Measurements from ENCODE around the gene AURKAIP1. TPM values are rescaled to one million over a fixed set of nuclear protein-coding genes. Genes with fewer than 3 reads are reported as not detected.

The AURKAIP1 gene
- total and polyA plus RNA-seq, 2 of the 13 experiments (the other 11 are each of a cell fraction or from before 2014, with no cell fraction given): 69.5 to 175 TPM

DNA sequence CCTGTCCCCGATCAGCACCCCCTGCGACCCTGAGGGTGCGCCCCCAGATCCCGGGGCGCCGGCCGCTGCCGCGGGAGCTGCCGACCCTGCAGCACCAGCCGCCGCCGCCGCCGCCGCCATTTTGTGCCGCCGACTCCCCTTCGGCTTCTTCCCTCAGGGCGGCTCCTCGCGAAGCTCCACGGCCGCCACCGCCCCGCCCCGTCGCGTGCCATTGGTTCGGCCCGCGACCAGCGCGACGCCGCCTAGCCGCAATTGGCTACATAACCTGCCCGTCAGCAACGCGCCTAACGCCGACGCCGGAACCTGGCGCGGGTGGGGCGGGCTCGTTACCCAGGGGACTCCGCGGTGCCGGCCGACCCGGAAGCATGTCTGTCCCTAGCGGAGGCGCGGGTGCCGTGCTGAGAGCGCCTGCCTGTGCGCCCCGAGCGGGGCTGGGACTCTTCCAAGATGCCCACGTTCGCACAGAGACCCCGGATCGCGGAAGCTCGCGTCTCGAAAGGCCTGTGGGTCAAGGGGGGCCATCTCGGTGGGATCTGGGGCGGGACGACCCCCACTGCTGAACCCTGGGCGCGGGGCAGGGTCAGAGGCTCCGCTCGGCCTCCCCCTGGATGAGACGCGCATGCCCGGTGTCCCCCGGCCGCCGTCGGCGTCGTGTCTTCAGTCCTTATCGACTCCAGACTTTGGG is 24.3 kb upstream of the AURKAIP1 start, which contains the start of gene CCNL2 (continued):
- TF ChIP-seq, protein P1, sequence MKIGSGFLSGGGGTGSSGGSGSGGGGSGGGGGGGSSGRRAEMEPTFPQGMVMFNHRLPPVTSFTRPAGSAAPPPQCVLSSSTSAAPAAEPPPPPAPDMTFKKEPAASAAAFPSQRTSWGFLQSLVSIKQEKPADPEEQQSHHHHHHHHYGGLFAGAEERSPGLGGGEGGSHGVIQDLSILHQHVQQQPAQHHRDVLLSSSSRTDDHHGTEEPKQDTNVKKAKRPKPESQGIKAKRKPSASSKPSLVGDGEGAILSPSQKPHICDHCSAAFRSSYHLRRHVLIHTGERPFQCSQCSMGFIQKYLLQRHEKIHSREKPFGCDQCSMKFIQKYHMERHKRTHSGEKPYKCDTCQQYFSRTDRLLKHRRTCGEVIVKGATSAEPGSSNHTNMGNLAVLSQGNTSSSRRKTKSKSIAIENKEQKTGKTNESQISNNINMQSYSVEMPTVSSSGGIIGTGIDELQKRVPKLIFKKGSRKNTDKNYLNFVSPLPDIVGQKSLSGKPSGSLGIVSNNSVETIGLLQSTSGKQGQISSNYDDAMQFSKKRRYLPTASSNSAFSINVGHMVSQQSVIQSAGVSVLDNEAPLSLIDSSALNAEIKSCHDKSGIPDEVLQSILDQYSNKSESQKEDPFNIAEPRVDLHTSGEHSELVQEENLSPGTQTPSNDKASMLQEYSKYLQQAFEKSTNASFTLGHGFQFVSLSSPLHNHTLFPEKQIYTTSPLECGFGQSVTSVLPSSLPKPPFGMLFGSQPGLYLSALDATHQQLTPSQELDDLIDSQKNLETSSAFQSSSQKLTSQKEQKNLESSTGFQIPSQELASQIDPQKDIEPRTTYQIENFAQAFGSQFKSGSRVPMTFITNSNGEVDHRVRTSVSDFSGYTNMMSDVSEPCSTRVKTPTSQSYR (CRISPR knock-in tag; IDR thresholded peaks at IDR 0.05; ENCODE audit: borderline replicate concordance): peak; percentile 9; the same call in 1 of the 2 replicates
- no peak for TF ChIP-seq SRY (CRISPR knock-in tag; IDR thresholded peaks at IDR 0.05)
- TF ChIP-seq ZNF160 (CRISPR knock-in tag; IDR thresholded peaks at IDR 0.05): no peak
- no peak for TF ChIP-seq ZNF780A (CRISPR knock-in tag; IDR thresholded peaks at IDR 0.05)
- TF ChIP-seq ZZZ3 (CRISPR knock-in tag; IDR thresholded peaks at IDR 0.05; ENCODE audit: borderline replicate concordance): peak; percentile 78; the same call in 1 of the 2 replicates
- no peak; the same call in 1 of the 2 replicates for TF ChIP-seq ZFP62 (CRISPR knock-in tag; IDR thresholded peaks at IDR 0.05)
- TF ChIP-seq, protein P2, sequence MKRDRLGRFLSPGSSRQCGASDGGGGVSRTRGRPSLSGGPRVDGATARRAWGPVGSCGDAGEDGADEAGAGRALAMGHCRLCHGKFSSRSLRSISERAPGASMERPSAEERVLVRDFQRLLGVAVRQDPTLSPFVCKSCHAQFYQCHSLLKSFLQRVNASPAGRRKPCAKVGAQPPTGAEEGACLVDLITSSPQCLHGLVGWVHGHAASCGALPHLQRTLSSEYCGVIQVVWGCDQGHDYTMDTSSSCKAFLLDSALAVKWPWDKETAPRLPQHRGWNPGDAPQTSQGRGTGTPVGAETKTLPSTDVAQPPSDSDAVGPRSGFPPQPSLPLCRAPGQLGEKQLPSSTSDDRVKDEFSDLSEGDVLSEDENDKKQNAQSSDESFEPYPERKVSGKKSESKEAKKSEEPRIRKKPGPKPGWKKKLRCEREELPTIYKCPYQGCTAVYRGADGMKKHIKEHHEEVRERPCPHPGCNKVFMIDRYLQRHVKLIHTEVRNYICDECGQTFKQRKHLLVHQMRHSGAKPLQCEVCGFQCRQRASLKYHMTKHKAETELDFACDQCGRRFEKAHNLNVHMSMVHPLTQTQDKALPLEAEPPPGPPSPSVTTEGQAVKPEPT (CRISPR knock-in tag; IDR thresholded peaks at IDR 0.05; ENCODE audit: low read depth): peak; percentile 27; the same call in 1 of the 2 replicates
- TF ChIP-seq, protein P3, sequence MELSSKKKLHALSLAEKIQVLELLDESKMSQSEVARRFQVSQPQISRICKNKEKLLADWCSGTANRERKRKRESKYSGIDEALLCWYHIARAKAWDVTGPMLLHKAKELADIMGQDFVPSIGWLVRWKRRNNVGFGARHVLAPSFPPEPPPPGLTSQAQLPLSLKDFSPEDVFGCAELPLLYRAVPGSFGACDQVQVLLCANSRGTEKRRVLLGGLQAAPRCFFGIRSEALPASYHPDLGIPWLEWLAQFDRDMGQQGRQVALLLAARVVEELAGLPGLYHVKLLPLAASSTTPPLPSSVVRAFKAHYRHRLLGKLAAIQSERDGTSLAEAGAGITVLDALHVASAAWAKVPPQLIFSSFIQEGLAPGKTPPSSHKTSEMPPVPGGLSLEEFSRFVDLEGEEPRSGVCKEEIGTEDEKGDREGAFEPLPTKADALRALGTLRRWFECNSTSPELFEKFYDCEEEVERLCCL (CRISPR knock-in tag; IDR thresholded peaks at IDR 0.05; ENCODE audit: borderline replicate concordance): no peak; the same call in 1 of the 2 replicates
- TF ChIP-seq ZSCAN29 (CRISPR knock-in tag; conservative IDR thresholded peaks at IDR 0.05): 0 out of 2 replicates have a peak, but pooled peaks have one; percentile 25
- no peak for TF ChIP-seq TAF15 (IDR thresholded peaks at IDR 0.05; ENCODE audit: low read depth, low read length, poor library complexity, severe bottlenecking)
- no peak; the same call in 1 of the 2 replicates for TF ChIP-seq ZBTB42 (CRISPR knock-in tag; IDR thresholded peaks at IDR 0.05)
- TF ChIP-seq, protein P4, sequence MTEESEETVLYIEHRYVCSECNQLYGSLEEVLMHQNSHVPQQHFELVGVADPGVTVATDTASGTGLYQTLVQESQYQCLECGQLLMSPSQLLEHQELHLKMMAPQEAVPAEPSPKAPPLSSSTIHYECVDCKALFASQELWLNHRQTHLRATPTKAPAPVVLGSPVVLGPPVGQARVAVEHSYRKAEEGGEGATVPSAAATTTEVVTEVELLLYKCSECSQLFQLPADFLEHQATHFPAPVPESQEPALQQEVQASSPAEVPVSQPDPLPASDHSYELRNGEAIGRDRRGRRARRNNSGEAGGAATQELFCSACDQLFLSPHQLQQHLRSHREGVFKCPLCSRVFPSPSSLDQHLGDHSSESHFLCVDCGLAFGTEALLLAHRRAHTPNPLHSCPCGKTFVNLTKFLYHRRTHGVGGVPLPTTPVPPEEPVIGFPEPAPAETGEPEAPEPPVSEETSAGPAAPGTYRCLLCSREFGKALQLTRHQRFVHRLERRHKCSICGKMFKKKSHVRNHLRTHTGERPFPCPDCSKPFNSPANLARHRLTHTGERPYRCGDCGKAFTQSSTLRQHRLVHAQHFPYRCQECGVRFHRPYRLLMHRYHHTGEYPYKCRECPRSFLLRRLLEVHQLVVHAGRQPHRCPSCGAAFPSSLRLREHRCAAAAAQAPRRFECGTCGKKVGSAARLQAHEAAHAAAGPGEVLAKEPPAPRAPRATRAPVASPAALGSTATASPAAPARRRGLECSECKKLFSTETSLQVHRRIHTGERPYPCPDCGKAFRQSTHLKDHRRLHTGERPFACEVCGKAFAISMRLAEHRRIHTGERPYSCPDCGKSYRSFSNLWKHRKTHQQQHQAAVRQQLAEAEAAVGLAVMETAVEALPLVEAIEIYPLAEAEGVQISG (CRISPR knock-in tag; IDR thresholded peaks at IDR 0.05): peak; percentile 90
- TF ChIP-seq, protein P5, sequence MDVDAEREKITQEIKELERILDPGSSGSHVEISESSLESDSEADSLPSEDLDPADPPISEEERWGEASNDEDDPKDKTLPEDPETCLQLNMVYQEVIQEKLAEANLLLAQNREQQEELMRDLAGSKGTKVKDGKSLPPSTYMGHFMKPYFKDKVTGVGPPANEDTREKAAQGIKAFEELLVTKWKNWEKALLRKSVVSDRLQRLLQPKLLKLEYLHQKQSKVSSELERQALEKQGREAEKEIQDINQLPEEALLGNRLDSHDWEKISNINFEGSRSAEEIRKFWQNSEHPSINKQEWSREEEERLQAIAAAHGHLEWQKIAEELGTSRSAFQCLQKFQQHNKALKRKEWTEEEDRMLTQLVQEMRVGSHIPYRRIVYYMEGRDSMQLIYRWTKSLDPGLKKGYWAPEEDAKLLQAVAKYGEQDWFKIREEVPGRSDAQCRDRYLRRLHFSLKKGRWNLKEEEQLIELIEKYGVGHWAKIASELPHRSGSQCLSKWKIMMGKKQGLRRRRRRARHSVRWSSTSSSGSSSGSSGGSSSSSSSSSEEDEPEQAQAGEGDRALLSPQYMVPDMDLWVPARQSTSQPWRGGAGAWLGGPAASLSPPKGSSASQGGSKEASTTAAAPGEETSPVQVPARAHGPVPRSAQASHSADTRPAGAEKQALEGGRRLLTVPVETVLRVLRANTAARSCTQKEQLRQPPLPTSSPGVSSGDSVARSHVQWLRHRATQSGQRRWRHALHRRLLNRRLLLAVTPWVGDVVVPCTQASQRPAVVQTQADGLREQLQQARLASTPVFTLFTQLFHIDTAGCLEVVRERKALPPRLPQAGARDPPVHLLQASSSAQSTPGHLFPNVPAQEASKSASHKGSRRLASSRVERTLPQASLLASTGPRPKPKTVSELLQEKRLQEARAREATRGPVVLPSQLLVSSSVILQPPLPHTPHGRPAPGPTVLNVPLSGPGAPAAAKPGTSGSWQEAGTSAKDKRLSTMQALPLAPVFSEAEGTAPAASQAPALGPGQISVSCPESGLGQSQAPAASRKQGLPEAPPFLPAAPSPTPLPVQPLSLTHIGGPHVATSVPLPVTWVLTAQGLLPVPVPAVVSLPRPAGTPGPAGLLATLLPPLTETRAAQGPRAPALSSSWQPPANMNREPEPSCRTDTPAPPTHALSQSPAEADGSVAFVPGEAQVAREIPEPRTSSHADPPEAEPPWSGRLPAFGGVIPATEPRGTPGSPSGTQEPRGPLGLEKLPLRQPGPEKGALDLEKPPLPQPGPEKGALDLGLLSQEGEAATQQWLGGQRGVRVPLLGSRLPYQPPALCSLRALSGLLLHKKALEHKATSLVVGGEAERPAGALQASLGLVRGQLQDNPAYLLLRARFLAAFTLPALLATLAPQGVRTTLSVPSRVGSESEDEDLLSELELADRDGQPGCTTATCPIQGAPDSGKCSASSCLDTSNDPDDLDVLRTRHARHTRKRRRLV (CRISPR knock-in tag; IDR thresholded peaks at IDR 0.05): peak; percentile 80
